Measurements from ENCODE around the gene PRMT2.
A peak's percentile ranks its signal among the peaks of the same experiment; 100 is the strongest.

Gene PRMT2

GRCh38 chr21:46635324-46636180 is at the start of gene PRMT2:
Gene PRMT2 (plus strand): TSS chr21:46635674. CDS start chr21:46636952, 1,278 bp downstream.
- DNase-seq: peak; percentile 91 to 94

GRCh38 chr21:46594276-46594675 is 41.2 kb upstream of the PRMT2 start:
- no peak for DNase-seq

GRCh38 chr21:46596201-46596600 is 39.3 kb upstream of the PRMT2 start:
- no peak for DNase-seq

- no peak for DNase-seq
Observed at GRCh38 chr21:46597031-46597430, 38.4 kb upstream of the PRMT2 start.

- DNase-seq: no peak
Observed at GRCh38 chr21:46597896-46598343, 37.6 kb upstream of the PRMT2 start.

- no peak for DNase-seq
Observed at GRCh38 chr21:46598581-46599572, 36.6 kb upstream of the PRMT2 start.

- no peak for DNase-seq
Observed at GRCh38 chr21:46600305-46600704, 35.2 kb upstream of the PRMT2 start.

GRCh38 chr21:46600978-46601377 is 34.5 kb upstream of the PRMT2 start:
- no peak for DNase-seq

- no peak for DNase-seq
Observed at GRCh38 chr21:46603228-46603627, 32.2 kb upstream of the PRMT2 start.

GRCh38 chr21:46604329-46604974 is 31.0 kb upstream of the PRMT2 start:
- DNase-seq: no peak

- peak; percentile 5 to 47 for DNase-seq
Observed at GRCh38 chr21:46604975-46605766, 30.3 kb upstream of the PRMT2 start, which contains the start of gene S100B. Gene S100B (minus strand): TSS chr21:46605082. CDS start chr21:46602415, 2,667 bp downstream.

- no peak for DNase-seq
Observed at GRCh38 chr21:46605767-46606426, 29.6 kb upstream of the PRMT2 start.

GRCh38 chr21:46606427-46606813 is 29.1 kb upstream of the PRMT2 start:
- no peak for DNase-seq

- DNase-seq: no peak
Observed at GRCh38 chr21:46607636-46608035, 27.8 kb upstream of the PRMT2 start.

- no peak for DNase-seq
Observed at GRCh38 chr21:46608672-46609111, 26.8 kb upstream of the PRMT2 start.

GRCh38 chr21:46610018-46610701 is 25.3 kb upstream of the PRMT2 start:
- DNase-seq: no peak

GRCh38 chr21:46613391-46613790 is 22.1 kb upstream of the PRMT2 start:
- DNase-seq: no peak

- DNase-seq: no peak
Observed at GRCh38 chr21:46616050-46616449, 19.4 kb upstream of the PRMT2 start.

GRCh38 chr21:46616656-46617055 is 18.8 kb upstream of the PRMT2 start:
- no peak for DNase-seq

GRCh38 chr21:46617267-46618051 is 18.0 kb upstream of the PRMT2 start:
- no peak for DNase-seq

Measured in SHP77 (cell line).